ENCODE measurements around the gene GABRB2. TPM values are rescaled to one million over a fixed set of nuclear protein-coding genes. Genes with fewer than 3 reads are reported as not detected.
"Not testable (repeated sequence)": the region's sequence is repeated elsewhere in the genome, so short reads cannot be mapped to it uniquely, and the experiment has no call there.

GABRB2 gene
- total RNA-seq: not detected in 2 replicates

DNA sequence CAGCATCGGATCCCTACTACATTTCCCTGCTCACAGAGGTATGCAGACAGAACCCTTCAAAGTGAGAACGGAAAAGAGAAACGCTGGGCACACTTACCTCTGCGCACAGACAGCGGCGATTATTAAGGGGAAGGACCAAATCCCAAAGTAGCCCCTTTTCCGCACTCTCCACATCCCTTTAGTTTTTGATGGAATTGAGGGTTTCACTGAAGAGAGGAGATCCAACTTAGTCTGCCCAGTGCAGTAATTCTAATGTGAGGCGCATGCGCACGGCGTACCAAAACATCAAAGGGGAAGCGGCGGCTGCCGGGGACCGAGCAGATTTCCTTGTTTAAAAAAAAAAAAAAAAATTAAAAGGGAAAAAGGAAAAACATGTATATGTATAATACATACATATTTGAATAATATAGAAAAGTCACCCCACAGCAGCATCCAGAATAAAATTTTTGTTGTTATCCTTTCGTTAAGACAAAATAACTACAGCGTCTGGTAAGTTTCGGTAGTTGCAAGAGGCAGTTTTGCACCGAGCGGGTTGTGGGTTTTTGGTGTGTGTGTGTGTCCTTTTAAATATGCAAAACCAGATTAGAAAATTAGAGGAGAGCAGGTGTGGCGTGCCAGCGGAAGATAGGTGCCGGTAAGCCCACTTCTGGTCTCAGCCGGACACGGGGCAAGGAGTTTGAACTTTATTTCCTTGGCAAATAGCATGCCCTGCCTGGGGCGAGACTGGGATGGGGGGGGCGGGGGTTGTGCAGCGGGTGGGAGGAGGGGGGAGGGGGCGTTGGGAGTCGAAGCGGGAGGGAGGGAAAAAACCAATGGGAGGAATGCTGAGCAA, at the start of gene GABRB2:
Gene GABRB2, minus strand, starts transcription at position 256 of the 832 bp plus-strand sequence. Its CDS starts 82 bp downstream, at position 174.
- peak; percentile 36 for DNase-seq (ENCODE audit: low read depth)

DNA sequence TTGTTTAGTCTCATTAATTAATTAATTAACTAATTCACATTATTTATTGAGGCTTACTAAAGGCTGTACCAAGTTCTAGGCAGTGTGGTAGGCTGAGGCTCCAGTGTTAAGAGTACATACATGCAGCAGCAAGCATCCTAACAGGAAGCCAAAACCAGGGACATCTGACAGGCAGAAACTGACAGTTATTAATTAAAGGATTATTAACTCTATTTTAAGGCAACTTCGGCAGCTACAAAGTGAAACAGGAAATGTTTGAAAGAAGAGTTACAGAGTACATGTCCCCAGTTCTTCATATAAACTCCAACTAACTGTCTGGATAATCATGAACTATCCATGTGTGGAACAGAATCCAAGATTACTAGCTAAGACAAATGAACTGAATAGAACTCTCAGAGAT, 39.3 kb upstream of the GABRB2 start:
- no peak for DNase-seq (ENCODE audit: low read depth)

DNA sequence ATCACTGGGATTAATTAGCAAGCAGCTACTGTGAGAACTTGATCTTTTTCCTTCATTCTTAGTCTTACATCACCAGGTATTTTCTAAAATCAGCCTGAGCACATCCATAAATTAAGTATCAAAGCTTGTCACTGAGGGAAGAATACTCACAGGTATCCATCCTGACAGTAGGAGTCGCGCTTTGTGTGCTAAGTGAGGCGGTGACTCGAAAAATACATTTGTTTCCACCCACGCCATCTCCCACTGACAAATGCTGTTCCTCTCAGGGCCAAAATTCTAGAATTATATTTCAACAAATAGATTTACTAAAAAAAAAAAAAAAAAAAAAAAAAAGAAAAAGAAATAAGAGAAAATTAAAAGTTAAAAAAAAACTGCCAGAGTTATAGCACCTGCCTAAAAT, 34.1 kb upstream of the GABRB2 start:
- DNase-seq (ENCODE audit: low read depth): no peak

DNA sequence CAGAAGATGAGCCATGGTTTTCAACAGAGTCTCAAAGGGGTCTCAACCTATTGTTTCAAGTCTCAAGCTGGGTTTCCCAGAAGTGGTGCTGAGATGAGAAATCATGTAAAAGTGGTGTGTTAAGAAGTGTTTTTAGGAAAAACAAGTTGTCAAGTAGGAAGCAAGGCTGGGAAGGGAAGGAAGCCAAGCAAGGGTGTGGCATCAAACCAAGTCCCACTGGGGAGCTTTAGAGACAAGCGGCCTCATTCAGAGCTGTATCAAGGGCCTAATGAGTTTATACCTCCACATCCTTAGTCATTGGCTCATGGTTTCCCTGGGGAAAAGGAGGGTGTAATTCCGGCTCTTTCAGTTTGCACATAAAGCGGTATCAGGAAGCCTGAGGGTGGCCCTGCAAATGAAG, 26.4 kb upstream of the GABRB2 start:
- no peak for DNase-seq (ENCODE audit: low read depth)

DNA sequence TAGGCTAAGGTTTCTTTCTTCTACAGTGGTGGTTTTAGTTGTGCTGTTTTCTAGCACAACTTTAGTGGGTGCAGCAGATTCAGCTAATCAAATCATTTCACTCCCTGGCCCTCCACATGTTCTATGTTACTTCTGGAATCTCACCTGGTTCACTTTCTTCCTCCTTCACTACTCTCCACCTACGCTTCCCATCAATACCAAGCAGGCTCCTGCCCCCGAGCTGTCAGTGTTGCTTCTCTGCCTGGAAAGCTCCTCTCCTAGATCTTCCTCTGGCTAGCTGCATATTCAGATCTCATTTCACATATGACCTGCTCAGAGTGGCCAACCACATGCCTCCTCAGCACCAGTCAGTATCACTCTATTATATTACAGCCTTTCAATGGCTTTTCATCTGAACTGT, 19.6 kb upstream of the GABRB2 start:
- DNase-seq (ENCODE audit: low read depth): no peak

DNA sequence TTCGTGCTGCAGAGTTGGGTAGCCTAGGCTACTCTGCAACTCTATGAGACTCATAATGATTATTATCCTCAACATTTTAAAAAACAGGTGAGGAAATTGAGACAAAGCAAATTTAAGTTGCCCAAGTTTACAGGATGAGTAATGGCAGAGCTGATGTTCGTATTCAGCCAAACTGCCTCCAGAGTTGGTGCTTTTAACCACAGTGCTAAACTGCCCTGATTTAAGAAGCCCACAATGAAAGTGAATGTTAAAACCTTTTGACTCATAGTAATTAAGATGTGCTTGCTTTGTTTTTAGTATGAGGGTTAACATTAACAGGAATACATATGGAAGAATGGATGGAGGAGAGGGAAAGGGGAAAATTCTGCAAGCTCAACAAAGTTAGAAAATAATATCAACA, 15.9 kb upstream of the GABRB2 start:
- DNase-seq (ENCODE audit: low read depth): no peak

DNA sequence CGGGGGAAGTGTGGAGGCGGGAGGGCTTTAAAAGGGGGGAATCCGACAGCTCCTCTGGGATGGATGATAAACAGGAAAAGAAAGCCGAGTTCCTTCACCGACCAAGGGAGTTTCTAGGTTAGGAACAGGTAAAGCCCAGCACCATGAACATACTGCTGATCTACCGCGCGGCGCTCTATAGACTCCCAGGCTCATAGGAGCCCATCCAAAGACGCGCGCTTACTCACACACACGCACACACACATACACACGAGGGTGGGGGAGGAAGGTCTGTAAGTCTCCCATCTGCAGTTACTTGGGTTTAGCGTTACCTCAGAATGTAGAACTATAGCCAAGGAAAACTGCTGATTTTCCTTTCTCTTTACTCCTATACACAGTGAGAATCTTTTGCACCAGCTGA, 2.6 kb upstream of the GABRB2 start:
- DNase-seq (ENCODE audit: low read depth): peak; percentile 8

DNA sequence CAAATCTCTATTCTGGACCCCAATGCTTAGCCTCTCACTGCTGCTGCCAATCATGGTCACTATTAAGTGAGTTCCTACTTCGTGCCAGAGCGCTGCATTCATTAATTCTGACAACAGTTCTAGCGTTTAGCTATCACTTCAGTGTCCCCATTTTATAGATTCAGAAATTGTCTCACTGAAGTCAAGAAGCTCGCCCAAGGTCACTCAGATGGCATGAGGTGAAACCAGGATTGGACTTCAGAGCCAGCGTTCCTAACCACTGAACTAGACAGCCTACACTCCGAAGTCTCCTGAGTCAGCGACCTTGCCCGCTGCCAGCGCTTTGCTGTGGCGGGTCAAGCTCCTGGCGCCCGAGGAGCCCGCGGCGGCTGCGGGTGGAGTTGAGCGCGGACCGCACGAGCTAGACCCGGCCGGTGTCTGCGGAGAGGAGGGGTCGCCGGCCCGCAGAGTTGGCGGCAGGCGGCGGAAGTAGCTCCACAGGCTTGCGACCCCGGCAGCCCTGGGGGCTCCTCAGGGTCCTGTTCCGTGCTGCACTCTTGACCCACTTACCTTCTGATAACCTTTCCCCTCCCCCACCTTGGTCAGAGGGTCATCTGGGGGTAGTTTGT, 2.1 kb upstream of the GABRB2 start:
- no peak for DNase-seq (ENCODE audit: low read depth)

DNA sequence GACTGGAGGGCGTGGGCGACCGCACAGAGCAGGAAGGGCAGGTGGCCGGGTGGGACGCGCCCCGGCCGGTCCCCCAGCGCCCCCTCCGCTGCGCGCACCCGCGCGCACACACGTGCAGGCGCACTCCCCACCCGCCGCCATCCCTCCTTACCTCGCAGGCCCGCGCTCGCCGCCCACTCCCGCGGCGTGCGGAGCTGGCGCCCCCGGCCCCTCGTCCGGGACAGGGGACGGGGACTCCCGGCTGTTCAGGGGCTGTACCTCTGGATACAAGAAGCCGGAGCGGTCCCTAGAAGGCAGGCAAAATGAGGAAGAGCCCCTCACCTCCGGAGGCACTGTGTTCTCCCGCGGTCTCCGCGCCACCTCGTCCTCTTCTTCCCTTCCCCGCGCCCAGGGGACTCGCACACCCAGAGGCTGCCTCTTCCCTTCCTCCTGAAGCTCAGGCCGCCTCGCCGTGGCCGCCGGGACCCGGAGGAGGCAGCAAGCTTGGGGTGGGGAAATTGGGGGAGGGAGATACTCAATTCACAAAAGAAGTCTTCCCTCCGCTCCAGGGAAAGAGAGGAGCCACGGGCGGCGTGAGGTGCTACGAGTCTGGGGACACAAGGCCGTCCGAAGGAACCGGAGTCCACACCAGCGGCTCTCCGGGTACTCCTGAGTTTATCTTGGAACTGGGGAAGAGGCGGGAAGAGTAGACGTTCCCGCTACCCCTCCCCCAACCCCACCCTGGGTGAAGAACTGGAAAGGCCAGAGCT, 1.4 kb upstream of the GABRB2 start:
- no peak for DNase-seq (ENCODE audit: low read depth)

DNA sequence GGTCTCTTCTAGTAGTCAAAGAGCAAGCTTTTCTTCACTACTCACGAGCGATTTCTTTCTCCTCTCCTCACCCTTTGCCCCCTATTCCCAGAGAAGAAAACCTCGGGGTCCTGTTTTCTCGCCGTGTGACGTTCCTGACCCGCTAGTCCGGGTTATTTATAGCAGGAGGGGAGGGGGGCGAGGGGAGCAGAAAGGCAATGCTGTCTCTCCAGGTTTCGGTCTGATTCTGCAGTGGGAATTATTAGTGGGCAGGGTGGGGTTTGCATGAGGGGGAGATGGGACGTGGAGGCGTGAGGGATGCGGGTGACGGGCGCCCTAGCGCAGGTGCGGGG, 847 bp upstream of the GABRB2 start:
- no peak for DNase-seq (ENCODE audit: low read depth)

DNA sequence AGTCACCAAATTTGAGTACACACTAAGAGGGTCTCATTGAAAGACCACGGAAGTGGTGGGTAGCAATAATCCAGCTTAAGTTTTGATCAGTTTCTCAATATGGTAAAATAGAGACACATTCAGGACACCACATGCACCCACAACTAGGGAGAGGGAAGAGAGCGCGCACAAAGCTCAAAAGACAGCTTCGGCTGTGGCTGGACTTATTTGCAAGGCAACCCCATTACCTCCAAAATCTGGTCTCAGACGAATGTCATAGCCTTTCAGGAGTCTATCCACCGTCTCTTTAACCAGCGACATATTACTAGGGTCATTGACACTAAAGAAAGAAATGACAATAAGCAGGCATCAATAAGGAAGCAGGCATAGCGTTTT, 443 bp downstream of the GABRB2 start:
- DNase-seq (ENCODE audit: low read depth): no peak

DNA sequence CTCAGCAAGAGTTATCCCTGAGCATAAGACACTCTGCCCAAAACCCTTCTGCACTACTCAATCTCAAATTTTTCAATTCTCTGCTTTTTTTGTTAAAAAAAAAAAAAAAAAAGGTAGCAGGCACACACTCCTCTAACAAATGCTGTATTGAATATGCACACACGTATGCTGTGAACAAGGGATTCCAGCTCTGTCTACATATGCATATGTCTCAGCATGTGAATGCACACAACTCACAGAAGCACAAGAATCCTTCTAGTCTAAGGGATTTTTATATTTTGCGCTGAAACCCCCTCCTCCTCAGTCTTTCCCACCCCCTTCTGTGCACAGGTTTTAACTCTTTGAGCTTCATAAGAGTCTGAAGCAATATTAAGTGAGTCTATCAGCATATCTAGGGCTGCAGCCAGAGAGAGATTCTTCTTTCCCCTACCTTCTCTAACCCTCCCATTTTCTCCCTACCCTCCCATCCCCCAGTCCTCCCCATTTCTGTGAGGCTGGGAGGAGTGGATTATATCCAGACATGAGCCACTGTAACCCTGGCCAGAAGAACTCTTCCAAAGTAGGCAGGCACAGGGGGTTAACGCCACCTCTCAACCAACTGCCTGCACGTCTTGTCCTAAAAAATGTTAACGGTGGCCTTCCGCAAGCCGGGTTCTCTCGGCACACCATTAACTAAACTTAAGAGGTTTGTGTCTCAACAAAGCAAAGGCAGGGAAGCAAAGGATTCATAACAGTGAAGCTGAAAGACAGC, 1.0 kb downstream of the GABRB2 start:
- DNase-seq (ENCODE audit: low read depth): no peak

DNA sequence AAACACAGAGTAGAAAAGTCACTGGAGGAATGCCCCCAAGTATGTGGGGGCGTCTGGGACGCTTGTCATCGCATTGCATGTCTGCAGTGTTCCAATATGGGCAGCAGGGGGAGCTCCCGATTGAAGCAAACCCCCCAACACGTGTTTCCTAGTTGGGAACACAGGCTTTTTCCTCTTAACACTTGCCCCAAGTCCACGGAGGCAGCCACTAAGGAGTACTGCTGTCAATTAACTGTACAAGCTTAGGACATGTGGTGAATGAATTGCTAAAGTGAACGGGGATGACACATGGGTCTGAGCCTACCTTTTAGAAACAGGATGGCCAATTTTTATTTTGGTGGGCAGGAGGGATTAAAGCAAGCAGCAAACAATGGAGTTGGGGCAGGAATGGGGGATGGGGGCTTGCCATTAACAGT, 2.2 kb downstream of the GABRB2 start:
- DNase-seq (ENCODE audit: low read depth): peak; percentile 46

DNA sequence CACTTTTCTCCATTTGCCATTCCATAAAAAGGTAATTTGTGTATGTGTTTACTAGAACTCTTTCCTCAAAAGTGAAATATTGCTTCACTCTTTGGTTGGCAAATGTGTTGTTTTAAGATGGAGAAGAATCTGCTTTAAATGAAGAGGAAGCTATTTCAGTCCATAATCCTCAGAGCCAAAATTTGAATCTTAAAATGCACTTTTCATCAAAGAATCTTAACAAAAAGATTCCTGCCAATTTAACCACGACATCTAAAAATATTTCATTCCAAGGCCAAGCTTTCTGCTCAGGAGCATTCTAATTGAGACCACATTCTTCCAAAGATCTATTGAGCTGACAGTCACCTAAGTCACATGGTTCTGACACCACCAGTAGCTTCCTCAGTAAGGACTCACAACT, 7.5 kb downstream of the GABRB2 start:
- DNase-seq (ENCODE audit: low read depth): no peak

DNA sequence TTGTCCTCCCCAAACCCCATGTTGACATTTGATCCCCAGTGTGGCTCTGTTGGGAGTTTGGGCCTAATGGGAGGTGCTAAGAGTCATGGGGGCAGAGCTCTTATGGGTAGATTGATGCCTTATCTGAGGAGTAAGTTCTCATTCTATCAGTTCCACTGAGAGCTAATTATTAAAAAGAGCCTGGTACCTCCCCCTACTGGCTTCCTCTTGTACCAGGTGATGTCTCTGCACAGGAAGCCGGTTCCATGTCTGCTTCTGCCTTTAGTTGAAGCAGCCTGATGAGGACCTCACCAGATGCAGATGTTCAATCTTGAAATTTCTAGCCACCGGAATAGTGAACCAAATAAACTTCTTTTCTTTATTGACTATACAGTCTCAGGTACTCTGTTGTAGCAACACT, 10.8 kb downstream of the GABRB2 start:
- peak; percentile 2 for DNase-seq (ENCODE audit: low read depth)

DNA sequence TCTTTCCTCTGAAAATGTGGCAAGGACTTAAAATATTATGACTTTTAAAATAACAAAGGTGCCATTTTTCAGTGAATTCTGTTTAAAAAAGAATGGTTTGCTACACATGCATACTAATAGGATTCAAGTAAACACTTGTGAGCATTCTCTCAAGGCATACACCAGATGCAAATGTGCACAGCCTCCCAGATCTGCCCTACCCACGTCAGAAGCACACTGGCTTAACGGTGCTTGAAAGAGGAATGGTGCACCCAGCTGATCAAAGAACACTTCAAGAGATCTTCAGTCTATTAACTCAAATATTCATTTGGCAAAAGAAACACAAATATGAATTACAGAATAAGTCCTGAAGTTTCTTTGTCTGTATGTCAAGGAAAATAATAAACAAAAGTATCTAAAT, 15.8 kb downstream of the GABRB2 start:
- no peak for DNase-seq (ENCODE audit: low read depth)

DNA sequence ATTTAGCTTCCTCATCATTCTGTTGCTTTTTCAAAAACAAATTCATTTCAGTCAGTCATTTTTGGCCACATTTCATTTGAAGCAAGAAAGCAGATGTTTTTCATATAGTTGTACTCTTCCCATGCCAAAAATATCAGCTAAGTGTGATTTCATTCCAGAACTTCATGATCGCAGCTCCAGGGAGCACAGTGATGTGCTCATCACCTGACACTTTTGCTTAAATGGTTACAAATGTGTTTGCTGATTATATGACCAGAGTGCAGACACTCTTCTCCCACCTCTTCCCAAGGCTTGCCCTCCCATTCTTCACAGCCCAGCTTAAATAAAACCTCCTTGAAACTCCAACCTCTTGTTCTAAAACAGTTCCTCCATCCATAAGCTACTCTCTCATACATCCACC, 32.6 kb downstream of the GABRB2 start:
- no peak for DNase-seq (ENCODE audit: low read depth)

DNA sequence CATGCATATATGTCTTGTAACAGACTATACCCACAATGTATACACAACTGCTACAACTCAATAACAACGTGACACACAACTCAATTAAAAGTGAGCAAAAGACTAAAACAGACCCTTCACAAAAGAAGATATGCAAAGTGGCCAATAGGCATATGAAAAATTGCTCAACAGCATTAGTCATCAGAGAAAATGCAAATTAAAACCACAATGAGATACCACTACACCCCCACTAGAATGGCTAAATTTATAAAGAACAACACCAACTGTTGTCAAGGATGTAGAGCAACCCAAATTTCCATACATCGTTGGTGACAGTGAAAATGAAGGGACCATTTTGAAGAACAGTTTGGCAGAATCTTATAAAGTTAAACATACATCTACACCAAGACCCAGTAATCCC, 38.9 kb downstream of the GABRB2 start:
- DNase-seq (ENCODE audit: low read depth): peak; percentile 59

DNA sequence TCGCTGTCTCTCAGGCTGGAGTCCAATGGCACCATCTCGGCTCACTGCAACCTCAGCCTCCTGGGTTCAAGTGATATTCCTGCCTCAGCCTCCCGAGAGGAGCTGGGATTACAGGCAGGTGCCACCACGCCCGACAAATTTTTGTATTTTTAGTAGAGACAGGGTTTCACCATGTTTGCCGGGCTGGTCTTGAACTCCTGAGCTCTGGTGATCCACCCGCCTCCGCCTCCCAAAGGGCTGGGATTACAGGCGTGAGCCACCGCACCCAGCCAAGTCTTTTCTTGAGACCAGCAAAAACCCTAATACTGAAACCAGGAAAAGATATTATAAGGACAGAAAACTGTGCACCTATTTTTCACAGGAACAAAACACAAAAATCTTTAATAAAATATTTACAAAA, 41.4 kb downstream of the GABRB2 start:
- not testable (repeated sequence) for DNase-seq (ENCODE audit: low read depth)

DNA sequence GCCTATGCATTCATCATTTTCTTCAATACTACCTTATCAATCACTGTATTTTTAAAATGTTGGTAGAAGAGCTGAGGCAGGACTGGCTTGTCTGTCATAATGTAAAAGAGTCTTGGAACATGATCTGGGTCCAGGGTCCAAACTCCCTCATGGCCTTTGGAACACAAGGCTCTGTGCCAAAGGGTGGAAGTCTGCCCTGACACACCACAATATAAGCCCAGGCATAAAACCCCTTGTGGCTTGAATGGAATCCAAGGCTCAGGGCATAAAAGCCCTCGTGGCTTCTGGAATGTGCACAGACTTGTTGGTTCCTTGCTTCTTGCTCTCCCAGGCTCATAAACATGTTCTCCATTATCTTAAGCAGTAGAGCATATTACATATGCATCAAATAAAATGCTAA, 48.0 kb downstream of the GABRB2 start:
- DNase-seq (ENCODE audit: low read depth): peak; percentile 46

DNA sequence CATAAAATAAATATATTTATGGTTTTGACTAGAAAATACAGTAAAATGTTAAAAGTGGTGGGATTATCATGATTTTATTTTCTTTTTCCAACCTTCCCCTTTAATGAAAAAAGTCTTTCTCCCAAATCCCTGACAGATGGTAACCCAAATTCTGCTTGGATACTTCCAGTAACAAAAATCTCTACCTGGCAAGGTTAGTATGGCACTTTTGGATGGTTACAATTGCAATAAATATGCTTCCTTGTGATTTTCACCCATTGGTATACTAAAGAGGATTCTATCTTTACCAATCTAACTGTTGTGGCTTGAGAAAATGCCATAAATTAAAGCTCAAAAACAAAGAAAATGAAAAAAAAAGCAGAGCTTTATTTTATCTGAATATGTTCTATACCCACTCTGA, 62.8 kb downstream of the GABRB2 start:
- DNase-seq (ENCODE audit: low read depth): no peak

DNA sequence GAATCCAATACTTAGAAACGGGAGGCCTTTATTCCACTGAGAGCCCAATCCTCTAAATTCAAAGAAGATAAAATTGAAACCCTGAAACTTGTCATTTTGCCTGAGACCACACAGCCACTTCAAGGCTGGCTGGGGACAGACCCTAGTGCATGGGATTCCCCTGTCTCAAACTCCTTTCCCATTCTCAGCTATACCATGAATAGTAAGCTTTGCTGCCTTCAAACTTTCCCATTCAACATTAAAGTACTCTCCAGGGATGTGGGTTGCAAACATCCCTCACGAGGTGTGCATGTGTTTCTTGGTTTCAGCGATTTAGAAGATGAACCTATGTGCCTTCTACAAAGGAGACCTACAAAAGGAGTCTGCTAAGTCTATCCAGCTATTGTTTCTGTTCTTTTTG, 64.6 kb downstream of the GABRB2 start:
- no peak for DNase-seq (ENCODE audit: low read depth)
